IPS-18a (cell line): Measurements from ENCODE around the gene SHISA4.
"Not testable (repeated sequence)": the region's sequence is repeated elsewhere in the genome, so short reads cannot be mapped to it uniquely, and the experiment has no call there.

Source experiments
- H3K27ac ChIP-seq: one replicate; pipeline ENCODE4 v1.5.1; 2013; ENCODE audit warnings: low read length
- H3K27me3 ChIP-seq: one replicate; pipeline ENCODE4 v1.6.1; 2013; ENCODE audit warnings: mild to moderate bottlenecking, low read length; ENCODE audit not compliant: control insufficient read depth, insufficient read depth
- H3K36me3 ChIP-seq: one replicate; pipeline ENCODE4 v1.6.1; 2013; ENCODE audit warnings: low read depth, low read length; ENCODE audit not compliant: control insufficient read depth
- H3K4me1 ChIP-seq: one replicate; pipeline ENCODE4 v1.6.1; 2013; ENCODE audit warnings: low read depth, low read length; ENCODE audit not compliant: control insufficient read depth
- H3K4me3 ChIP-seq: one replicate; pipeline ENCODE4 v1.5.1; 2013; ENCODE audit warnings: low read length
- H3K9ac ChIP-seq: one replicate; pipeline ENCODE4 v1.6.1; 2013; ENCODE audit warnings: mild to moderate bottlenecking, low read length, moderate library complexity
- H3K9me3 ChIP-seq: one replicate; pipeline ENCODE4 v1.6.1; 2013; ENCODE audit warnings: low read depth, low read length; ENCODE audit not compliant: control insufficient read depth

The SHISA4 gene

GRCh38 chr1:201888282-201889089 is at the start of gene SHISA4:
Gene SHISA4 (plus strand): TSS chr1:201888898. CDS start chr1:201888995, 97 bp downstream.
- Histone ChIP-seq H3K9ac (peak within 1 kb of the TSS; percentile 25), H3K4me1 (peaks cover 4% of the 10 kb centered on the region), H3K36me3 (no peaks in the 10 kb centered on the region), H3K27ac (no peak within 1 kb of the TSS), H3K4me3 (peak within 1 kb of the TSS; percentile 73), H3K9me3 (no peaks in the 10 kb centered on the region), H3K27me3 (peaks cover 26% of the 10 kb centered on the region)

- H3K9ac ChIP-seq, H3K27me3 ChIP-seq, H3K4me3 ChIP-seq, H3K9me3 ChIP-seq, H3K27ac ChIP-seq: not testable (repeated sequence)
- Histone ChIP-seq H3K4me1 (peaks cover 12% of the 10 kb centered on the region), H3K36me3 (peaks cover 15% of the 10 kb centered on the region)
Measured at GRCh38 chr1:201839089-201839488, 49.6 kb upstream of the SHISA4 start.

- Histone ChIP-seq H3K4me3 (no peak overlapping the region), H3K9me3 (no peaks in the 10 kb centered on the region), H3K4me1 (peaks cover 12% of the 10 kb centered on the region), H3K36me3 (peaks cover 11% of the 10 kb centered on the region), H3K27ac (no peak overlapping the region), H3K27me3 (no peaks in the 10 kb centered on the region), H3K9ac (no peak overlapping the region)
Measured at GRCh38 chr1:201840055-201840454, 48.6 kb upstream of the SHISA4 start.

- Histone ChIP-seq H3K27me3 (no peaks in the 10 kb centered on the region), H3K4me3 (no peak overlapping the region), H3K27ac (no peak overlapping the region), H3K36me3 (peaks cover 7% of the 10 kb centered on the region), H3K9ac (no peak overlapping the region), H3K4me1 (peaks cover 12% of the 10 kb centered on the region), H3K9me3 (no peaks in the 10 kb centered on the region)
Measured at GRCh38 chr1:201840490-201840889, 48.2 kb upstream of the SHISA4 start.

- Histone ChIP-seq H3K9ac (no peak overlapping the region), H3K27ac (no peak overlapping the region), H3K4me3 (no peak overlapping the region), H3K27me3 (no peaks in the 10 kb centered on the region), H3K9me3 (no peaks in the 10 kb centered on the region), H3K4me1 (peaks cover 12% of the 10 kb centered on the region), H3K36me3 (peaks cover 5% of the 10 kb centered on the region)
Measured at GRCh38 chr1:201841265-201841912, 47.3 kb upstream of the SHISA4 start.

GRCh38 chr1:201842472-201843027 is 46.1 kb upstream of the SHISA4 start:
- no peak overlapping the region for H3K27ac ChIP-seq
- no peaks in the 10 kb centered on the region for H3K9me3 ChIP-seq
- H3K9ac ChIP-seq: no peak overlapping the region
- no peaks in the 10 kb centered on the region for H3K27me3 ChIP-seq
- no peak overlapping the region for H3K4me3 ChIP-seq
- H3K36me3 ChIP-seq: peaks cover 12% of the 10 kb centered on the region
- peaks cover 12% of the 10 kb centered on the region for H3K4me1 ChIP-seq

- Histone ChIP-seq H3K27ac (no peak overlapping the region), H3K4me3 (no peak overlapping the region), H3K4me1 (peaks cover 12% of the 10 kb centered on the region), H3K27me3 (no peaks in the 10 kb centered on the region), H3K9ac (no peak overlapping the region), H3K36me3 (peaks cover 39% of the 10 kb centered on the region), H3K9me3 (no peaks in the 10 kb centered on the region)
Measured at GRCh38 chr1:201845331-201846083, 43.2 kb upstream of the SHISA4 start.

- no peak overlapping the region for H3K4me3 ChIP-seq
- no peaks in the 10 kb centered on the region for H3K27me3 ChIP-seq
- no peaks in the 10 kb centered on the region for H3K9me3 ChIP-seq
Measured at GRCh38 chr1:201847150-201847549, 41.5 kb upstream of the SHISA4 start.

GRCh38 chr1:201848230-201848629 is 40.5 kb upstream of the SHISA4 start:
- Histone ChIP-seq H3K36me3 (peaks cover 59% of the 10 kb centered on the region), H3K27me3 (no peaks in the 10 kb centered on the region), H3K9ac (no peak overlapping the region), H3K9me3 (no peaks in the 10 kb centered on the region), H3K4me1 (no peaks in the 10 kb centered on the region), H3K4me3 (no peak overlapping the region), H3K27ac (no peak overlapping the region)

More at GRCh38 chr1:201847150-201847549, 41.5 kb upstream of the SHISA4 start:
- H3K9ac ChIP-seq: no peak overlapping the region
- peaks cover 8% of the 10 kb centered on the region for H3K4me1 ChIP-seq
- no peak overlapping the region for H3K27ac ChIP-seq
- H3K36me3 ChIP-seq: peaks cover 54% of the 10 kb centered on the region

GRCh38 chr1:201849372-201850052 is 39.2 kb upstream of the SHISA4 start:
- Histone ChIP-seq H3K4me1 (no peaks in the 10 kb centered on the region), H3K9ac (no peak overlapping the region), H3K9me3 (no peaks in the 10 kb centered on the region), H3K27me3 (no peaks in the 10 kb centered on the region), H3K4me3 (no peak overlapping the region), H3K27ac (no peak overlapping the region), H3K36me3 (peaks cover 72% of the 10 kb centered on the region)

GRCh38 chr1:201850053-201850397 is 38.7 kb upstream of the SHISA4 start:
- Histone ChIP-seq H3K36me3 (peaks cover 77% of the 10 kb centered on the region), H3K4me1 (no peaks in the 10 kb centered on the region), H3K9me3 (no peaks in the 10 kb centered on the region), H3K27ac (no peak overlapping the region), H3K27me3 (no peaks in the 10 kb centered on the region), H3K4me3 (no peak overlapping the region), H3K9ac (no peak overlapping the region)
